Measurements from ENCODE around the gene HOXA5. TPM values are rescaled to one million over a fixed set of nuclear protein-coding genes. Genes with fewer than 3 reads are reported as not detected.

Gene HOXA5
- total RNA-seq, 4 donors from 2014 or later: 18.3 to 89.8 (median 31.6) TPM

GRCh38 chr7:27162561-27163287, 19.2 kb upstream of the HOXA5 start:
- DNase-seq: peak; percentile 10
- Histone ChIP-seq H3K36me3 (no peaks in the 10 kb centered on the region), H3K27me3 (peaks cover 26% of the 10 kb centered on the region), H3K4me1 (peaks cover 4 to 34% (median 21%) of the 10 kb centered on the region in 4 donors), H3K9me3 (no peaks in the 10 kb centered on the region), H3K27ac (peak overlapping the region; percentile 95 to 99 (median 98)), H3K4me3 (peak overlapping the region in 3 of 4 donors; percentile 58 to 67 (median 62))
- TF ChIP-seq CTCF (IDR thresholded peaks at IDR 0.05) (no peak), POLR2AphosphoS5 (IDR thresholded peaks at IDR 0.05) (peak in 2 of 3 donors; percentile 42 to 56), EP300 (IDR thresholded peaks at IDR 0.05; ENCODE audit: low read depth) (no peak), POLR2A (IDR thresholded peaks at IDR 0.05) (no peak)
- intact Hi-C loops (cut with DNase I; ENCODE audit: low total_unique reads) (loop anchor here (10.0 kb wide), 1 partner anchor 1308 kb away; no protein-coding TSS in a partner anchor), in situ Hi-C loops (cut with MboI; ENCODE audit: low pct_ligation_motif_present in 1 of 4, low pct_unique_long_range_greater_than_20kb in 1 of 4, low sequenced_read_pairs in 3 of 4) (loop anchor here in 3 of 4 donors (25.0 kb wide), 3 partner anchors 800 to 1300 kb away; no protein-coding TSS in a partner anchor)
- 18 to 26% methylated on average over 6 to 7 of the region's 7 CpGs for WGBS, 2 donors (ENCODE audit: low coverage in 1 of 2)

DNA sequence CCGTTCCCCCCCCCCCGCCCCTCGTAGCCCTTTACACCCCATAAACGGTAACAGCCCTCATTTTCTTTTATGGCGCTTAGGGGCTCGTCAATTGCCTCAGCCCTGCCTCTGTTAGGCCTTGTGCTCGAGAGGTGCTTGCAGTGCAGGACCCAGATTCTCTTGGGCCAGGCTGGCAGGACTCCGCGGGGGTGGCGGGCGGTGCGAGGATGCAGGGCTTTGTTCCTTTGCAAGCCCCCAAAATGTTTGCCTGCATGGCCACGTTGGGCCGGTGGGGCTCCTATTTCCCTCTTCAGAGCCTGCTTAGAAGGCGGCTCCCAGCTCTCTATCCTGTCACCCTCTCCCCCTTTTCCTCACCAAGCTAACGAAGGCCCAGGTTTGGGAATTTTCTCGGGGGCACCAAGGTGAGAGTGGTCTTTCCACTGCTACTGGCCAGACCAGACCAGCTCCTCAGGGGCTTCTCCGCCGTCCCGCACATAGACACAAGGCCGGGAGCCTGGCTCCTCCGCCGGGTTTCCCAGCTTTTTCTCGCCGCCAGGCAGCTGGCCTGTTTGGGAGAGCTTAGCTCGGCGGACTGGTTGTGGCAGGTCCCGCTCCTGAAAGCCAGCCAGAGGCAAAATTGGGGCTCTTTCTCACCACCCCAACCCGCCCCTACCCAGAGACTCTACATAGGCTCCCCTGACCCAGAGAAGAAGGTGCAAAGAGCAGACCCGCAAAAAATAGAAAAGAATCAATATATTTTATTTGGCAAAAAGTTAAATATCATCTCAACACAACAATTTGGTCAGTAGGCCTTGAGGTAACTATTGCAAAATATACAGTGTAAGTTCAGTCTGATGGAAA, 18.5 kb upstream of the HOXA5 start:
- no peaks in the 10 kb centered on the region for H3K36me3 ChIP-seq
- H3K4me1 ChIP-seq: peaks cover 4 to 33% (median 19%) of the 10 kb centered on the region in 4 donors
- 22% methylated on average over 29 of the region's 30 CpGs; no CpG with 5 or more reads in 1 of the 2 donors for WGBS, 2 donors (ENCODE audit: low coverage in 1 of 2)
- intact Hi-C loops (cut with DNase I; ENCODE audit: low total_unique reads) (loop anchor here (2.0 to 10.0 kb wide), 2 partner anchors 793 to 1307 kb away; no protein-coding TSS in a partner anchor), in situ Hi-C loops (cut with MboI; ENCODE audit: low pct_ligation_motif_present in 1 of 4, low pct_unique_long_range_greater_than_20kb in 1 of 4, low sequenced_read_pairs in 3 of 4) (loop anchor here in 3 of 4 donors (25.0 kb wide), 3 partner anchors 800 to 1300 kb away; no protein-coding TSS in a partner anchor)
- TF ChIP-seq POLR2A (IDR thresholded peaks at IDR 0.05) (peak; percentile 58), POLR2AphosphoS5 (IDR thresholded peaks at IDR 0.05) (peak; percentile 57 to 74 (median 59)), EP300 (IDR thresholded peaks at IDR 0.05; ENCODE audit: low read depth) (no peak), CTCF (IDR thresholded peaks at IDR 0.05) (peak in 1 of 5 experiments; percentile 17)
- no peaks in the 10 kb centered on the region for H3K9me3 ChIP-seq
- H3K4me3 ChIP-seq: peak overlapping the region in 3 of 4 donors; percentile 58 to 67 (median 62)
- peaks cover 21% of the 10 kb centered on the region for H3K27me3 ChIP-seq
- H3K27ac ChIP-seq: peak overlapping the region; percentile 95 to 99 (median 98)
- peak; percentile 67 for DNase-seq

- Histone ChIP-seq H3K4me1 (peaks cover 4 to 35% (median 19%) of the 10 kb centered on the region in 4 donors), H3K4me3 (peak overlapping the region in 3 of 4 donors; percentile 38 to 62 (median 58)), H3K9me3 (no peaks in the 10 kb centered on the region), H3K27ac (peak overlapping the region; percentile 95 to 99 (median 98)), H3K27me3 (peaks cover 17% of the 10 kb centered on the region), H3K36me3 (no peaks in the 10 kb centered on the region)
- DNase-seq: peak; percentile 66
- intact Hi-C loops (cut with DNase I; ENCODE audit: low total_unique reads): loop anchor here (2.0 to 10.0 kb wide), 2 partner anchors 792 to 1306 kb away; no protein-coding TSS in a partner anchor
- in situ Hi-C loops (cut with MboI; ENCODE audit: low pct_ligation_motif_present in 1 of 4, low pct_unique_long_range_greater_than_20kb in 1 of 4, low sequenced_read_pairs in 3 of 4): loop anchor here in 3 of 4 donors (25.0 kb wide), 3 partner anchors 799 to 1299 kb away; no protein-coding TSS in a partner anchor
- TF ChIP-seq EP300 (IDR thresholded peaks at IDR 0.05; ENCODE audit: low read depth) (no peak), CTCF (IDR thresholded peaks at IDR 0.05) (peak in 2 of 5 experiments; percentile 13 to 22)
- WGBS, 2 donors (ENCODE audit: low coverage in 1 of 2): 3 to 4% methylated on average over 4 to 26 of the region's 27 CpGs
Observed at GRCh38 chr7:27161214-27161720, 17.8 kb upstream of the HOXA5 start.
